H1 (cell line): Measurements from ENCODE around the gene ZNF92.
A peak's percentile ranks its signal among the peaks of the same experiment; 100 is the strongest.

Experiments
- CHD1 ChIP-seq: IDR thresholded peaks from 2 replicates; pipeline ENCODE4 v1.6.1; 2012; ENCODE audit warnings: low read depth, low read length, improper control_type of control experiment
- CTCF ChIP-seq, 3 experiments: IDR thresholded peaks; 1 replicate in 2 of 3; 2 replicates in 1 of 3; pipeline versions ENCODE4 v1.5.1 to v1.6.1; 2011; ENCODE audit warnings: low read length in 3 of 3, mild to moderate bottlenecking in 3 of 3, inconsistent platforms in 2 of 3, low read depth in 1 of 3, moderate library complexity in 1 of 3; ENCODE audit not compliant: insufficient read depth in 1 of 3; ENCODE audit errors: control extremely low read depth in 1 of 3
- EGR1 ChIP-seq: IDR thresholded peaks from 2 replicates; pipeline ENCODE4 v1.6.1; 2011; ENCODE audit warnings: low read depth, low read length, borderline replicate concordance
- EZH2 ChIP-seq: fragments of 200-600 bp; sonication (generic); IDR thresholded peaks from 2 replicates; pipeline ENCODE4 v1.7.1; 2012; ENCODE audit warnings: low read depth, mild to moderate bottlenecking, moderate library complexity, low read length, inconsistent platforms; ENCODE audit not compliant: severe bottlenecking
- GABPA ChIP-seq: IDR thresholded peaks from 2 replicates; pipeline ENCODE4 v1.6.1; 2011; ENCODE audit warnings: mild to moderate bottlenecking, low read length, moderate library complexity, borderline replicate concordance; ENCODE audit not compliant: insufficient read depth
- KDM1A ChIP-seq: fragments of 200-600, 300-600 bp; sonication (generic); IDR thresholded peaks from 2 replicates; pipeline ENCODE4 v1.7.1; 2016; ENCODE audit warnings: mild to moderate bottlenecking, low read length, borderline replicate concordance
- POLR2A ChIP-seq, 2 experiments: IDR thresholded peaks; 1 replicate in 1 of 2; 2 replicates in 1 of 2; pipeline ENCODE4 v1.6.1; 2011; ENCODE audit warnings: low read depth in 2 of 2, low read length in 2 of 2, mild to moderate bottlenecking in 2 of 2; ENCODE audit errors: control extremely low read depth in 1 of 2
- POU5F1 ChIP-seq: IDR thresholded peaks from 2 replicates; pipeline ENCODE4 v1.6.1; 2011; ENCODE audit warnings: low read depth, mild to moderate bottlenecking, low read length, moderate library complexity
- RBBP5 ChIP-seq: IDR thresholded peaks from 2 replicates; pipeline ENCODE4 v1.7.1; 2012; ENCODE audit warnings: low read depth, mild to moderate bottlenecking, inconsistent platforms, low read length, moderate library complexity, borderline replicate concordance
- RXRA ChIP-seq: IDR thresholded peaks from 2 replicates; pipeline ENCODE4 v1.6.1; 2011; ENCODE audit warnings: low read depth, mild to moderate bottlenecking, low read length, moderate library complexity; ENCODE audit not compliant: insufficient read depth
- SRF ChIP-seq: IDR thresholded peaks from 2 replicates; pipeline ENCODE4 v1.6.1; 2011; ENCODE audit warnings: mild to moderate bottlenecking, low read depth, low read length, moderate library complexity
- USF2 ChIP-seq: IDR thresholded peaks from 2 replicates; pipeline ENCODE4 v1.6.1; 2011; ENCODE audit warnings: low read length, improper control_type of control experiment
- TF ChIP-seq, protein P1 (sequence below): IDR thresholded peaks from 2 replicates; pipeline ENCODE4 v1.6.1; 2012; ENCODE audit warnings: inconsistent platforms

- no peak for TF ChIP-seq USF2
- peak in 1 of 3 experiments; percentile 19; a peak in 1 of 4 replicates for TF ChIP-seq CTCF (IDR thresholded peaks at IDR 0.05; ENCODE audit: control extremely low read depth in 1 of 3, insufficient read depth in 1 of 3, low read depth in 1 of 3, low read length in 3 of 3)
- TF ChIP-seq, protein P1, sequence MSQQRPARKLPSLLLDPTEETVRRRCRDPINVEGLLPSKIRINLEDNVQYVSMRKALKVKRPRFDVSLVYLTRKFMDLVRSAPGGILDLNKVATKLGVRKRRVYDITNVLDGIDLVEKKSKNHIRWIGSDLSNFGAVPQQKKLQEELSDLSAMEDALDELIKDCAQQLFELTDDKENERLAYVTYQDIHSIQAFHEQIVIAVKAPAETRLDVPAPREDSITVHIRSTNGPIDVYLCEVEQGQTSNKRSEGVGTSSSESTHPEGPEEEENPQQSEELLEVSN: no peak
- TF ChIP-seq RBBP5: no peak
- TF ChIP-seq EZH2: no peak
- TF ChIP-seq GABPA: no peak
- TF ChIP-seq POLR2A (IDR thresholded peaks at IDR 0.05; ENCODE audit: control extremely low read depth in 1 of 2, low read depth in 2 of 2, low read length in 2 of 2): no peak
- TF ChIP-seq SRF: no peak
- no peak for TF ChIP-seq CHD1
- no peak for TF ChIP-seq KDM1A
- TF ChIP-seq POU5F1: no peak
- TF ChIP-seq RXRA: no peak
- TF ChIP-seq EGR1: no peak
Observed at GRCh38 chr7:65397730-65398142, 24.1 kb downstream of the ZNF92 start.
